Memory B cell (primary cell): ENCODE results near the gene COA7.
"Not testable (repeated sequence)": the region's sequence is repeated elsewhere in the genome, so short reads cannot be mapped to it uniquely, and the experiment has no call there.

Source experiments
- ATAC-seq: fragments of 150-1000 bp; cut with Tn5 transposase; 2 replicates; pipeline ENCODE4 v1.10.0; 2021; ENCODE audit warnings: low read depth, mild to moderate bottlenecking, moderate library complexity
- DNase-seq, 2 donors: peaks; one replicate each; pipeline ENCODE4 v3.0.0; 2022; ENCODE audit warnings: low spot score in 2 of 2
- H3K27ac Mint-ChIP-seq: one replicate; pipeline ENCODE4 v1.8.0; 2022; ENCODE audit warnings: mild to moderate bottlenecking, moderate library complexity, mixed read lengths
- H3K27me3 Mint-ChIP-seq: one replicate; pipeline ENCODE4 v1.8.0; 2022; ENCODE audit warnings: mixed read lengths
- H3K36me3 Mint-ChIP-seq: one replicate; pipeline ENCODE4 v1.8.0; 2022; ENCODE audit warnings: mild to moderate bottlenecking, mixed read lengths
- H3K4me1 Mint-ChIP-seq: one replicate; pipeline ENCODE4 v1.8.0; 2022; ENCODE audit warnings: mixed read lengths
- H3K4me3 Mint-ChIP-seq: one replicate; pipeline ENCODE4 v1.8.0; 2022; ENCODE audit warnings: mild to moderate bottlenecking, moderate library complexity, mixed read lengths
- H3K9me3 Mint-ChIP-seq: one replicate; pipeline ENCODE4 v1.8.0; 2022; ENCODE audit warnings: mixed read lengths

COA7 gene

DNA sequence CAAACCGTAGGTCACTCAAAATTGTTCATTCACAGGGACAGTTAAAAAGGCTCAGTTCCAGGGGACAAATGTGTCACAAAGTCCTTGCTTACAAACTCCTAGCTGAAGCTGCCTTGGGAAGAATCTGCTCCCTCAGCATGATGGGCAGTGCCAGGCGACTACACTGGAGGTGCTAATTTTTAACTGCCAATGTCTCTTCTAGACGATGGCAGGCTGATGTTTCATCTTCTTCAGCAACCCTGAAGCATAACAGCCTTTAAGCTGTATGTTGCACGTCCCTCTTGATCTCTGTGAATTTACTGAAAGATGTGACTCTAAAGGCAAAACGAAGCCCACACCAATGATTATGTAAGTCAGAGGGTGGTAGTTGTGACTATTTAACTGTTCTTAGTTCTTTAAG, 11.3 kb downstream of the COA7 start:
- H3K27me3 Mint-ChIP-seq = no peaks in the 10 kb centered on the region
- peaks cover 16% of the 10 kb centered on the region for H3K36me3 Mint-ChIP-seq
- peak overlapping the region; percentile 83 for H3K27ac Mint-ChIP-seq
- H3K4me3 Mint-ChIP-seq = no peak overlapping the region
- peaks cover 12% of the 10 kb centered on the region for H3K4me1 Mint-ChIP-seq
- peaks cover 4% of the 10 kb centered on the region for H3K9me3 Mint-ChIP-seq
- ATAC-seq (no peak), DNase-seq (no peak)

DNA sequence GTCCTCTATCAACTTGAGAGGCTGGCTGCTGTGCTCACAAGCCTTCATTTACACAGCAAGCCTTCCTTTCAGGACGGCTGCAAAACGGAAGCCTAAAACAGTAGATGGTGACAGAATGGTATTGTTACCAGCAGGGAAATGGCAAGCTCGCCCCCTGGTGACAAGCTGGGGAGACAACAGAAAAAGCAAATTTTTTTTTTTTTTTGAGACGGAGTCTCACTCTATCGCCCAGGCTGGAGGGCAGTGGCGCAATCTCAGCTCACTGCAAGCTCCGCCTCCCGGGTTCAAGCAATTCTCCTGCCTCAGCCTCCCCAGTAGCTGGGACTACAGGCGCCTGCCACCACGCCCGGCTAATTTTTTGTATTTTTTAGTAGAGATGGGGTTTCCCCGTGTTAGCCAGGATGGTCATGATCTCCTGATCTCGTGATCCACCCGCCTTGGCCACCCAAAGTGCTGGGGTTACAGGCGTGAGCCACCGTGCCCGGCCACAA, 11.8 kb downstream of the COA7 start:
- Mint-ChIP-seq H3K27ac (peak overlapping the region; percentile 82), H3K4me1 (peaks cover 12% of the 10 kb centered on the region), H3K4me3 (peak overlapping the region; percentile 51), H3K36me3 (peaks cover 14% of the 10 kb centered on the region)
- DNase-seq (peak; percentile 71 to 76), ATAC-seq (peak; percentile 98)
- not testable (repeated sequence) for H3K27me3 Mint-ChIP-seq, H3K9me3 Mint-ChIP-seq

DNA sequence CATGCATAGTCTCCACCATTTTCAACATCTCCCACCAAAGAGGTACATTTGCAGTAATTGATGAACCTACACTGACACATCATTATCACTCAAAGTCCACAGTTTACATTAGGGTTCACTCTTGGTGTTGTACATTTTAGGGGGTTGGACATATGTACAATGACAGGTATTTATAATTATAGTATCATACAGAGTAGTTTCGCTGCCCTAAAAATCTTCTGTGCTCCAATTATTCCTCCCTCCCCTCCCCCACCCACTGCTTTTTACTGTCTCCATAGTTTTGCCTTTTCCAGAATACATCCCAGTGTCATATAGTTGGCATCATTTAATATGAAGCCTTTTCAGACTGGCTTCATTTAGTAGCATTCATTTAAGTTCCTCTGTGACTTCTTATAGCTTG, 13.6 kb downstream of the COA7 start:
- no peak overlapping the region for H3K4me3 Mint-ChIP-seq
- peaks cover 14% of the 10 kb centered on the region for H3K36me3 Mint-ChIP-seq
- no peaks in the 10 kb centered on the region for H3K27me3 Mint-ChIP-seq
- H3K27ac Mint-ChIP-seq = peak overlapping the region; percentile 58
- peaks cover 12% of the 10 kb centered on the region for H3K4me1 Mint-ChIP-seq
- ATAC-seq (no peak), DNase-seq (no peak)
- H3K9me3 Mint-ChIP-seq = peaks cover 4% of the 10 kb centered on the region

DNA sequence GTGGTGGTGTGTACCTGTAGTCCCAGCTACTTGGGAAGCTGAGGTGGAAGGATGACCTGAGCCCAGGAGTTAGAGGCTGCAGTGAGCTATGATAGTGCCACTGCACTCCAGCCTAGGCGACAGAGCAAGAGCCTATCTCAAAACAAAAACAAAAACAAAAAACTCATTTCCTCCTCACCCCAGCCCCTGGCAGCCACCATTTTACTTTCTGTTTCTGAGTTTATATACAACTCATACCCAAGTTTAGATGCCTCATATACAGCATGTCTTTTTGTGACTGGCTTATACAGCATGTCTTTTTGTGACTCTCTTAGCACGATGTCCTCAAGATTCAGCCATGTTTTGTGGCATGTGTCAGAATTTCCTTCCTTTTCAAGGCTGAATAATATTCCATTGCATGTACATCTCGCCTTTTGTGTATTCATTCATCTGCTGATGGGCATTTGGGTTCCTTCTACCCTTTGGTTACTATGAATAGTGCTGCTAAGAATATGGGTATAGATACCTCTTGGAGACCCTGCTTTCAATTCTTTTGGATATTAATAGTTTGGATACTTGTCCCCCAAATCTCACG, 14.7 kb downstream of the COA7 start:
- DNase-seq (no peak), ATAC-seq (no peak)
- Mint-ChIP-seq H3K9me3 (peaks cover 4% of the 10 kb centered on the region), H3K4me1 (peaks cover 15% of the 10 kb centered on the region), H3K27me3 (no peaks in the 10 kb centered on the region), H3K4me3 (no peak overlapping the region), H3K36me3 (peaks cover 14% of the 10 kb centered on the region), H3K27ac (peak overlapping the region; percentile 28)

GRCh38 chr1:52681136-52681535, 17.0 kb downstream of the COA7 start:
- no peaks in the 10 kb centered on the region for H3K27me3 Mint-ChIP-seq
- no peak for DNase-seq

GRCh38 chr1:52680353-52680752, 17.8 kb downstream of the COA7 start:
- Mint-ChIP-seq H3K27ac (no peak overlapping the region), H3K36me3 (peaks cover 12% of the 10 kb centered on the region), H3K4me1 (peaks cover 10% of the 10 kb centered on the region), H3K27me3 (no peaks in the 10 kb centered on the region), H3K9me3 (peaks cover 2% of the 10 kb centered on the region), H3K4me3 (no peak overlapping the region)
- DNase-seq (no peak), ATAC-seq (no peak)

More at GRCh38 chr1:52681136-52681535, 17.0 kb downstream of the COA7 start:
- Mint-ChIP-seq H3K27ac (no peak overlapping the region), H3K4me3 (no peak overlapping the region), H3K4me1 (peaks cover 14% of the 10 kb centered on the region), H3K36me3 (peaks cover 13% of the 10 kb centered on the region), H3K9me3 (peaks cover 2% of the 10 kb centered on the region)
- ATAC-seq = no peak

- no peak for ATAC-seq
- Mint-ChIP-seq H3K36me3 (peaks cover 13% of the 10 kb centered on the region), H3K4me3 (no peak overlapping the region), H3K27ac (no peak overlapping the region), H3K4me1 (peaks cover 4% of the 10 kb centered on the region), H3K27me3 (no peaks in the 10 kb centered on the region), H3K9me3 (peaks cover 2% of the 10 kb centered on the region)
- DNase-seq = no peak
These were observed 18.6 kb downstream of the COA7 start for GRCh38 chr1:52679498-52679897.

GRCh38 chr1:52679048-52679447, 19.1 kb downstream of the COA7 start:
- Mint-ChIP-seq H3K4me3 (no peak overlapping the region), H3K9me3 (peaks cover 2% of the 10 kb centered on the region), H3K4me1 (peaks cover 2% of the 10 kb centered on the region), H3K27ac (peak overlapping the region; percentile 47), H3K27me3 (no peaks in the 10 kb centered on the region), H3K36me3 (peaks cover 13% of the 10 kb centered on the region)
- DNase-seq (no peak), ATAC-seq (no peak)

GRCh38 chr1:52677076-52677806, 20.9 kb downstream of the COA7 start:
- Mint-ChIP-seq H3K4me1 (peaks cover 2% of the 10 kb centered on the region), H3K36me3 (peaks cover 12% of the 10 kb centered on the region), H3K27ac (no peak overlapping the region), H3K4me3 (no peak overlapping the region), H3K27me3 (no peaks in the 10 kb centered on the region), H3K9me3 (no peaks in the 10 kb centered on the region)
- ATAC-seq = no peak
- no peak for DNase-seq

- Mint-ChIP-seq H3K27me3 (no peaks in the 10 kb centered on the region), H3K4me1 (peaks cover 2% of the 10 kb centered on the region), H3K4me3 (no peak overlapping the region), H3K27ac (peak overlapping the region; percentile 14), H3K36me3 (peaks cover 13% of the 10 kb centered on the region), H3K9me3 (no peaks in the 10 kb centered on the region)
- DNase-seq = no peak
- ATAC-seq = no peak
These were observed 21.8 kb downstream of the COA7 start for GRCh38 chr1:52676249-52676903.

- Mint-ChIP-seq H3K27ac (no peak overlapping the region), H3K4me3 (no peak overlapping the region), H3K27me3 (no peaks in the 10 kb centered on the region), H3K36me3 (peaks cover 16% of the 10 kb centered on the region), H3K4me1 (peaks cover 2% of the 10 kb centered on the region), H3K9me3 (no peaks in the 10 kb centered on the region)
- DNase-seq = no peak
- ATAC-seq = no peak
These were observed 23.4 kb downstream of the COA7 start for GRCh38 chr1:52674497-52675384.

DNA sequence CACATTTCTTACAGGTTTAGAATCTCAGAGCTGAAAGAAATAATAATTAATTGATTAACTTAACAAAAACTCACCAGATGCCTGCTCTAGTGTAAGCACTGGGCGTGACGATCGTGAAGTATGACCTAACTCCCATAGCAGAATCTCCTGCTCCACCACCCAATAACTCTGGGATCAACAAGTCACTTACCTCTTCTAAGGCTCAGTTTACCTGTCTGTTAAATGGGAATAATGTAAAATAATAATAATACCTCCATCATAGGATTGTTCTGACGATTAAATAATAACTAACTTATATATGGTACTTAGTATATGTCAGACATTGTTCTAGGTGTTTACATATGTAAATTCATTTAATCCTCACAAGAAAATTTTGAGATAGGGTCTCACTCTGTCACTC, 24.6 kb downstream of the COA7 start:
- Mint-ChIP-seq H3K4me1 (no peaks in the 10 kb centered on the region), H3K27ac (no peak overlapping the region), H3K4me3 (no peak overlapping the region), H3K9me3 (no peaks in the 10 kb centered on the region), H3K36me3 (peaks cover 20% of the 10 kb centered on the region), H3K27me3 (no peaks in the 10 kb centered on the region)
- no peak for DNase-seq
- ATAC-seq = no peak

DNA sequence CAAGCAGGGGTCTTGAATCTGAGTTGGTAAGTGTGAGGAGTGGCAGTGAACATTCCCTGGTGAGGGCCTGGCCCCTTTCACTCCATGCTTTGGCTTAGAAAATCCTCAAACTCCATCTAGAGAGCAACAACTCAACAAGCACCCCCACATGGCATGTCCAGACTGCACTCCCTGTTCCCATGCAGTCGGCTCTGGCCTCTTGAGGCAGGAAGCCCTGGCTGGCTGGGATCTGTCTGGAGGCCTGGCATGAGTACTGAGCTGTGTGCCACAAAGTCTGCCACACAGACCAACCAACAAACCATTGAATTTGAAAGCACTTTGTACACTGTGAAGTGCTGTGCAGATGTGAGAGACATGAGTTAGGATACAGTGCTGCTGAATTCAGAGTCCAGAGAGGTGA, 25.2 kb downstream of the COA7 start:
- no peak overlapping the region for H3K27ac Mint-ChIP-seq
- H3K9me3 Mint-ChIP-seq = no peaks in the 10 kb centered on the region
- H3K4me3 Mint-ChIP-seq = no peak overlapping the region
- ATAC-seq (no peak), DNase-seq (no peak)
- H3K36me3 Mint-ChIP-seq = peaks cover 22% of the 10 kb centered on the region
- no peaks in the 10 kb centered on the region for H3K4me1 Mint-ChIP-seq
- no peaks in the 10 kb centered on the region for H3K27me3 Mint-ChIP-seq

- DNase-seq (no peak), ATAC-seq (no peak)
- peaks cover 22% of the 10 kb centered on the region for H3K36me3 Mint-ChIP-seq
- no peaks in the 10 kb centered on the region for H3K27me3 Mint-ChIP-seq
- no peak overlapping the region for H3K27ac Mint-ChIP-seq
- no peak overlapping the region for H3K4me3 Mint-ChIP-seq
- H3K4me1 Mint-ChIP-seq = peaks cover 8% of the 10 kb centered on the region
- H3K9me3 Mint-ChIP-seq = no peaks in the 10 kb centered on the region
These were observed 27.5 kb downstream of the COA7 start for GRCh38 chr1:52670604-52671003.
